GM19372 (cell line): ENCODE data around the gene MAPK14.

Experiments
- ATAC-seq: cut with Tn5 transposase; IDR thresholded peaks from one replicate; pipeline ENCODE4 v1.9.1; 2021; ENCODE audit warnings: mild to moderate bottlenecking, low read depth, moderate library complexity; ENCODE audit not compliant: unreplicated experiment

MAPK14 gene

DNA sequence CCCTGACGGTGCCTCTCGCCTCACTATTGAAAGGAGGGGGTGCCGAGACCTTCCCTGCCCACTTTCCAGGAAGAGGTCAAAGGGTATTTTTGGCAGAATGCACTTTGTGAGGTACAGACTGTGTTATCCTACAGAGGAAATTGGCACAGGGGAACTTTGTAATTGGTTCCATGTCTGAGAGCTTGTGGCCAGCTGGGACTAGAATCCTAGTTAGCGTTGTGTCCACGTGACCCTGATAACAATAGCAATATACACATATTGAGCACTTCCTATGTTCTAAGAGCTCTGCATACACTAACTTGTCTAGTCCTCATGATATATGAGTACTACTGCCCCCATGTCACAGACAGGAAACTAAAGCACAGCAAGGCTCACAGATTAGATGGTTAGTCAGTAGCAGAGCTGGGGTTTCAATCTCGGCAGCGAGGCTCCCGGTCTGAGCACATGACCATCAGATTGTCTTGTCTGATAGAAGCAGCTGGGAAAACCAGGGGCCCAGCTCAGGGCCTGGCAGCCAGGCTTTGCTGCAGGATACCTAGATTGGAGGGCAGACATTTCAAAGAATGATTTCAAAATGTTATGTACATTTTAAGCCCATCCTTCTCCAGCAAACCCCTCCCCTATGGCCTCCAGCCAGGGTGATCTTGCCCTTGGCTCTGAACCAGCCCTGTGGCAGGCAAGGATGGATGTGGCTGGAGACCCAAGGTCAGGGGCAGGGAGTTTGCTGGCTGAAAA is 104.1 kb downstream of the MAPK14 start:
- ATAC-seq, result peak; percentile 74

DNA sequence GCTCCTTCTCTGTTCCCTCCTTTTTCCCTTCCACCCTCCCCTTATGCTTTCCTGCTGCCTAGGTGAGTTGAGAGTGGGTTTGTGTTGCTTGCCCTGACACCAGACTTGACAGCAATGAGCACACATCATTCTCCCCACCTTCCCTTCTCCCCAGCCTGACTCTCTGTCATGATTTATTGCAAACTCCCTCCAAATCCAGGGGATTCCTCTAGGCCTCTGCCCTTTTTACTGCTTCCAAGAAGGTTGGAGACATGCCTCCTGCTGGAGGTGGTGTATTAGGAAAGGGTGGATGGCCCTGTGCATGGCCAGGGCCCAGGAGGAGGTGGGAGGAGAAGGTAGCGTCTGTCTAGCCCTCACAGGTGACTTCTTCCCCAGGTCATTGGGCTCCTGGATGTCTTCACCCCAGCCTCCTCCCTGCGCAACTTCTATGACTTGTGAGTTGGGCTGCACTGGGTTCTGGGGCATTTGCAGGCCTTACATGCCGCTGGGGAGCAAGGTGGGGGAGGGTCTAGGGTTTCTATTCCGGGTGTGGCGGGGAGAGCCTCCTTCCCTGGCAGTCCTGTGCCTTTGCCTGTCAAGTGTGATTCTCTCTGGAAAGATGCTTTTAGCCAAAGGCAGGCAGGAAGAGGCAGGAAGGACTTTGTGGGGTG is 104.8 kb downstream of the MAPK14 start:
- no peak for ATAC-seq

DNA sequence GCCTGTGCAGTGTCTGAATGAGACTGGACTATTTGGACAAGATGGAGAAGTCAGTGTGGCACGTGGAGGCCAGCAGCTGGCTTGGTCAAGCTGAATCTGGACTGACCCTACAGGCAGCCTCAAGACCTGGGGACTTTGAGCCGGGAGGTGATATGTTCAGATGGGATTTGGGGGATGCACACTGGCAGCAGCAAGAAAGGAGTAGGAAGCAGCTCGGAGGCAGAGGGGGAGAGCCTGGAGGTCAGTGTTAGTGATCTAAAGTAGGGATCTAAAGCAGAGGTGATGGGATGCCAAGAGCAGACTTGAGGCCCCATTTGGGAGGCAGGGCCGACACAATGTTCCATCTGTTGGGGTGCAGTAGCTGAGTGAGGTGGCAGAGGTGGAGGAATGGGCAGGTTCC is 105.5 kb downstream of the MAPK14 start:
- no peak for ATAC-seq

DNA sequence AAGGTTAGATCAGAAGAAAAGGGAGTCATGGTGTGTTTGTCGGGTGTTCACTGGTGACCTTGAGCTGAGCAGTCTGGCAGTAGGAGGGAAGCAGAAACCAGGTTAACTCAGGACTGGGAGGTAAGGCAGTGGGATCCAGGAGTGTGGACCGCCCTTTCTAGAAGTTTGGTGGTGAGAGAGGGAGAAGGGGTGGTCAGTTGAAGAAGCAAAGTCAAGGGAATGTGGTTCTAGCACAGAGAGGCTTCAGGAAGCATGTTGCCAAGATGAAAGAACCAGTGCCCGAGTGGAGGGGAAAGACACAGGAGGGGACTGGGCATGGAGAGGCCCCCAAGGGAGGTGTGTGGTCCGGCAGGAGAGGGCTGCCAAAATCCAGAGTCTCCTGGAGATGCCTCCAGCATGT is 106.3 kb downstream of the MAPK14 start:
- no peak for ATAC-seq

DNA sequence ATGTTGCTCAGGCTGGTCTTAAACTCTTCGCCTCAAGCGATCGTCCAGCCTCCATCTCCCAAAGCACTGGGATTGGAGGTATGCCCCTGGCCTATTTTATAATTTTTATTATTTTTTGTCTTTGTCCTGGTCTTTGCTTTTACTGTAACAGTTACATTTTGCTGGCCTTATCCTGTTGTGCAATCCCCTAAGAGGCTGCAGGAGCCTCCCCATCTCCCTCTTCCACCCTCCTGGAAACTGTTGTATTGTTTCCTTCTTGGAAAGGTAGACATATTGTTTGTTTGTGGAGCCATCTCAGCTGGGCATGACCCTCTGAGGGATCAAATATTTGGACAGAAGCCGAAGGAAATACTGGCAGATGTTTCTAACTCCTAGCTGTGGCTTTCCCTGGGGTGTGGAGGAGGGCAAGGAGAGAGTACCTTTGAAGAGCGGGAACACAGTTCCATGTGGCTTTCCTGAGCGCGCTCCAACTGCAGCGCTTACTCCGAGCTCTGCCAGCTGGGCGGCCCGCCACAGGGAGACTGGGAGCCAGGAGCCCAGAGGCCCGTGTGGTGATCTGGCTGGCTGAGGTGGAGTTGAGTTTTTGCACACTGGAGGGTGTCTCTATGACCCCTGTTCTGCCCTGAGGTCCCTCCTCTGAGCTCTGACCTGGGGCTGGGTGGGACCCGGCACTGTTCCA is 107.6 kb downstream of the MAPK14 start:
- no peak for ATAC-seq

DNA sequence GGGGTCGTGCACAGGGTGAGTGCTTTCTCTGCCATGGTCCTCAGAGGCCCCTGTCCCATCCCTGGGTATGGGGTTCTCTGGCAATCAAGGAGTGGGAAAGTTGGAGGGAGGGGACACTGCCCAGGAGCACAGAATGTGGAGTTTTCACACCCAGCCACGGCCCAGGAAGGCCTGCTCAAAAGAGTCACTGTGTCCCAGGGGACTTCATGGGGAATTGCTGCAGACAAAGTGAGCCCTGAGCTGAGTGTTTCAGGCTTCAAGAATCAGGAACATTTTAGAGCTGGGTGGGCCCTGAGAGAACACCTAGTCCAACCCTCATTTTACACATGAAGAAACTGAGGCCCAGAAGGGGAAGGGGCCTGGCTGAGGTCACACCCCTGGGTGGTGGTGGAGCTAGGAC is 108.4 kb downstream of the MAPK14 start:
- ATAC-seq, result no peak

DNA sequence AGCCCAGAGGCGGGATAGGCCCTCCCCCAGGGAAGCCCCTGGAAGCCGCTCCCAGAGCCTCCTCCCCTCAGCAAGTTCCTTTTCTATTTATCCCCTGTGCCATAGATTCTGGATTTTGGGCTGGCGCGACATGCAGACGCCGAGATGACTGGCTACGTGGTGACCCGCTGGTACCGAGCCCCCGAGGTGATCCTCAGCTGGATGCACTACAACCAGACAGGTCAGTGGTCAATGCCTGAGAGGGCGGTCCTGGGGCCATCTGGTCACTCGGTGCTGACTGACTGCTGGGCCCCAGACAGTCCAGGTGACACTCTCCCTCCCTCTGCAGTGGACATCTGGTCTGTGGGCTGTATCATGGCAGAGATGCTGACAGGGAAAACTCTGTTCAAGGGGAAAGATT is 108.9 kb downstream of the MAPK14 start:
- no peak for ATAC-seq

DNA sequence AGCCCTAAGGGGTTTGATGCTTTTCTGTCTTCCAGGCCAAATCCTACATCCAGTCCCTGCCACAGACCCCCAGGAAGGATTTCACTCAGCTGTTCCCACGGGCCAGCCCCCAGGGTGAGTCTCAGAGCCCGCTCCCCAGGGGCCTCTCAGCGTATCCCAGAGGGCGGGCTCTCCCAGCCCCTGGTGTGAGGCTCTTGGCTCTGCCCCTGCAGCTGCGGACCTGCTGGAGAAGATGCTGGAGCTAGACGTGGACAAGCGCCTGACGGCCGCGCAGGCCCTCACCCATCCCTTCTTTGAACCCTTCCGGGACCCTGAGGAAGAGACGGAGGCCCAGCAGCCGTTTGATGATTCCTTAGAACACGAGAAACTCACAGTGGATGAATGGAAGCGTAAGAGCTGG is 111.1 kb downstream of the MAPK14 start:
- ATAC-seq, result no peak

DNA sequence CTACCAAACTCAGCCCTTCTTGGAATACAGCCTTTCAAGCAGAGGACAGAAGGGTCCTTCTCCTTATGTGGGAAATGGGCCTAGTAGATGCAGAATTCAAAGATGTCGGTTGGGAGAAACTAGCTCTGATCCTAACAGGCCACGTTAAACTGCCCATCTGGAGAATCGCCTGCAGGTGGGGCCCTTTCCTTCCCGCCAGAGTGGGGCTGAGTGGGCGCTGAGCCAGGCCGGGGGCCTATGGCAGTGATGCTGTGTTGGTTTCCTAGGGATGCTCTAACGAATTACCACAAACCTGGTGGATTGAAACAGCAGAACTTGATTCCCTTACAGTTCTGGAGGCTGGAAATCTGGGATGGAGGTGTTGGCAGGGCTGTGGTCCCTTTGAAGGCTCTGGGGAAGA is 111.8 kb downstream of the MAPK14 start:
- ATAC-seq, result no peak

DNA sequence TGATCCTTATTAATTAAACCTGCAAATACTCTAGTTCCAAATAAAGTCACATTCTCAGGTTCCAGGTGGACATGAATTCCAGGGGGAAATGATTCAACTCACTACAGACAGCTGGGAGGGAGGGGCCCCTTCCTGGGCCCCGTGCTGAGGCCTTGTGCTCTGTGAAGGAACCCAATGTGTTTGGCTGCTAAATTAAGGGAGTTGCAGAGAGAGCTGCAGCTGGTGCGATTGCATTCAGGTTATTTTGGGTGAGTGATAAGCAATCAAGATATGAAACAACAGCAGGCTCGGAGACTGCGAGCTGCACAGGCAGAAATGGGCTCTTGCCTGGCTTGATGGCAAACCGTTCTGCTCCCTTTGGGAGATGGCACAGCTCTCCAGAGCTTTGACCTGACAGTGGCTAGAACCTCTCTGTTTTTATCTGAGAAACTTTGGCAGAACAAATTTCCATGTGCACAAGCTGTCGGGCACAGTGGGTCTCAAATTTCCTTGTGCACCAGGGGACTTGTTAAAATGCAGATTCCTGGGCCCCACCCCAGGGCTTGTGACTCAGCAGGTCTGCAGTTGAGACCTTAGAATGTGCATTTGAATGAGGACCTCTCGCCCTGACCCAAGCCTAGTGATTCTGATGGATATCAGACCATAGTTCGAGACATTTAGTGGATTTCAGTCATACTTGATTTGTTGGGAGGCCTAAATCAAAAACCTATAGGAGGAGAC is 112.5 kb downstream of the MAPK14 start:
- ATAC-seq, result no peak

DNA sequence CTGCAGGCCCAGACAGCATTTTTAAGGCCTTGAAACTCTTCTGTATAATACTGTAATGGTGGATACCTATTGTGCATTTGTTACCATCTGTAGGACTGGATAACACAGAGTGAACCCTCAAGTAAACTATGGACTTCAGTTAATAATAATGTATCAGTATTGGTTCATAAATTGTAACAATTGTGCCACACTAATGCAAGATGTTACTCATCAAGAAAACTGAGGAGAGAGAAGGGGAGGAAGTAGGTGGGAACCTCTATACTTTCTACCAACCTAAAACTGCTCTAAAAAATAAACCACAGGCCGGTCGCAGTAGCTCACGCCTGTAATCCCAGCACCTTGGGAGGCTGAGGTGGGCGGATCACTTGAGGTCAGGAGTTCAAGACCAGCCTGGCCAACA is 113.5 kb downstream of the MAPK14 start:
- ATAC-seq, result no peak

DNA sequence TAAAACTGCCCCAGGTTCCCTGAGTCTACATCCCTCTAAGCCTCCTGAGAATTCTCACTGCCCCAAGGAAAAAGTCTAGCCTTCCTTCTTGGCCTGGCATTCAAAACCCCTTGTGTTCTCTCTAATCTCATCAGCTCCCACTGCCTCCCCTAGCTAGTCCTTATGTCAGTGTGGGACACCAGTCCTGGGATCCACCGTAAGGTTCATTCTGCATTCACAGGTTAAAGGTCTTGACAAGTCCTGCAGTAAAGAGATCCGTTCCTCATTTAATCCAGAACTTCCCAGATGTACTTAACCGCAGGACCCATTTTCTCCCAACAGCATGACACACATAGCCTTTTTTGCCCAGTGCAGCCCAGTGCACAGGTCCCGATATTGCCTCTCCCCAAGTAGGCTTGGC is 114.4 kb downstream of the MAPK14 start:
- ATAC-seq, result no peak

DNA sequence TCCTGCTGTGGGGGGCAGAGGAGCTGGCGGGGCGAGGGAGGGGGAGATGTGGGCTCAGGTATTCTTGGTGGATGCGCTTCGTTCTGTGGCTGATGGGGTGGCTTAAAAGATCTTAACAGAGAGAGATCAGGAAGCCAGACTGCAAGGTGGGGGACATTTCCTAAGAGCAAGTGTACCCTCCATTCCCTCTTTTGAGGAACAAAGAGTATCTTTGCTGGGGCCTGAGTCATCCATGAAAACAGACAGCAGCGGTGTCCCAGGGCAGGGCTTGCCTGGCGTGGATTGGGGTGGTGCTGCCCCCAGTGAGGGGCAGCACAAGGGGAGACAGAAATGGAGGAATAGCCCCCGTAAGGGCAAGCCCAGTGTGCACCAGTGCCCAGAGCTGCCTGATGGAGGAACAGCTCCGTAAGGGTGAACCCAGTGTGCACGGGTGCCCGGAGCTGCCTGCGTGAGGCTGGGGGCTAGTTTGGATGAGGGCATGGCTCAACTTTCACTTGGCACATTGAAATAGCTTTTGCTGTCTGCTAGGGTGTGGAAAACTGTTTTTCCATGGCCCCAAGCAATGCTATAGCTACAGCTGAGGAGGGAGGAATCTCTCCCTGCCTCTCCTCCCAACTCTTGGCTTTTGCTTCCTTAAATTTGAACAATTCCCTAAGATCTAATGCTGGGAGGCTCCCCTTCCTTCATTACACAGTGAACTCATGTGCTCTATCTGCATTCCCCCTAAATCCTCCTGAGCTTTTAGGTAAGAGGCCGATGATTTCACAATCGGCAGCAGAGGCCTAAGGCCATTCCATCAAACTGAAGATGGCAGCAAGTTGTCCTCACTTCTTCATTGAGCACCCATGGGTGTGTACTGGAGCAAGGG is 115.6 kb downstream of the MAPK14 start:
- no peak for ATAC-seq

DNA sequence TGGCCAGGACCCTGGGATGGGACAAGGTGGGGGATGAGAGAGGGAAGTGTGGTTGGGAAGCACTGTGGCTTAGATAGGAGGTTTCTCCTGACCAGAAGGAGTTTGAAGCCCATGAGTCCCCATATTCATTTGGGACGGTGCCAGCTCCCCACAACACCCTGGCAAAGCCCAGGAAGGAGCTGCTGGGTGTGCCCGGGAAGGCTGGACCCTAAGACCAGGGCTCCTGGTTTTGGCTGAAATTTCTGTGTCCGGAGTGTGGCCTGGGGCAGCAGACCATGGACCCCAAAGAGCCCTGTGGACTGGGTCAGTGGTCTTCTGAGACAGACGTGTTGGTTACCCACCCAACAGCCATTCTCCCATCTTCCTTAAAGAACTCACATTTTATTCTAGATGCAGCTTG is 117.9 kb downstream of the MAPK14 start:
- ATAC-seq, result no peak

DNA sequence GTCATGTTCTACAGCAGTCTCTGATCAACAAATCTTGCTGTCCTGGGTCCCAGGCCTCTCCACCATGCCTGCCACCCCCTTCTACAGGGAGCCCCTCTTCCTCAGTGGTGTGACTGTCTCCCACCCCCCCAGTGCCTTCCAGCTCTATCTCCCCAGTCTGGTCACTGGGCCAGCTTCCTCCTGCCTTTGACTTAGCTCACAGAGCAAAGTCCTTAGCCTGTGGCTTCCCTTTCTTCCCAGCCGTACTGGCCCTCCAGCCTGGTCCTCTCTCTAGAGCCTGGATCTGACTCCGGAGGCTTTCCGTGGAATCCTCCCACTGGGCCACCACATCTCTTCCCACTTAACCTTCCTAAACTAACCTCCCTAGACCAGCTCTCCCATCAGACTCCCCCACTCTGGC is 119.7 kb downstream of the MAPK14 start:
- ATAC-seq, result no peak

DNA sequence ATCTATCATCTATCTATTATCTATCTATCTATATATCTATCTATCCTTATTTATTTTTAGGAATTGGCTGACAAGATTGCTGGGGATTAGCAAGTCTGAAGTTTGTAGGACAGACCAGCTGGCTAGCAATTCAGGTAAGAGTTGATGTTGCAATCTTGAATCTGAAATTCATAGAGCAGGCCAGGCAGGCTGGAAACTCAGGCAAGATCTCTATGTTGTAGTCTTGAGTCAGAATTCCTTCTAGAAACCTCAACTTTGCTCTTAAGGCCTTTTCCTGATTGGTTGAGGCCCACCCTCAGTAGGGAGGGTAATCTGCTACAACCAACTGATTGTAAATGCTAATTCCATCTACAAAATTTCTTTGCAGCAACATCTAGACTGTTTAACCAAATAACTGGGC is 121.9 kb downstream of the MAPK14 start:
- no peak for ATAC-seq

DNA sequence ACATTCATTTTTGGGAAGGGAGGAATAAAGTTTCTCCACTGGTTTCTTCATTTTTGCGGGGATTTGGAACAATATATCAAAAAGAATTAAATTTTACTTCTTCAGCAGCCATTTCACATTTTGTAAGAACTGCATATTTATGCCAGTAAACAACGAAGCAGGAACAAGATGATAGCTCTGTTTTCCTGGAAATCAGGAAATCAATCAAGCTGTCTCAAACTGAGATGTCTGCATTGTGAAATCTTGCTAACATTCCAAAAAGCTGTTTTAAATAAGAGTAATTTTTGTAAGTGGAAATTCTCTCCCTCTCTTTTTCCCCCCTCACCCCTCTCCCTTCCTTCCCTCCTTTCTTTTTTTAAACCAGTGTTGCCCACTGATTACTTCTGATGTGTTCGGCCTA is 122.7 kb downstream of the MAPK14 start:
- ATAC-seq, result no peak

DNA sequence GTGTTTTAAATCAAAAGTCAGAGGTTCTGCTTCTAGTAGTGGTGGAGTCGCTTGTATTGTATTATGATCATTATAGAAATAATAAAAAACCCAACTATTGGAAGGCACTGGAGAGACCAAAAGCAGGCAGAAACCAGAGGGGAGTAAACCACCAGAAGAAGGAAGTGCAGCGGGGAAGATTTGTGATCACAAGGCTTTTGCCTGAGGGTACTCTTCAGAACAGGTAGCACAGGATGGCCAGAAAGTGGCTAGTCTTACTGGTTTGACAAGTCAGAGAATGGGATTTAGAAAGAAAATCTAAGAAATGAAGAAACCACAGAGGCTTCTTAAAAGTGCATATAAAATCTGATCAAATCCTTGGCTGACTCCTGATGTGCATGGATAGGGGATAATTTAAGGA is 126.7 kb downstream of the MAPK14 start:
- no peak for ATAC-seq

DNA sequence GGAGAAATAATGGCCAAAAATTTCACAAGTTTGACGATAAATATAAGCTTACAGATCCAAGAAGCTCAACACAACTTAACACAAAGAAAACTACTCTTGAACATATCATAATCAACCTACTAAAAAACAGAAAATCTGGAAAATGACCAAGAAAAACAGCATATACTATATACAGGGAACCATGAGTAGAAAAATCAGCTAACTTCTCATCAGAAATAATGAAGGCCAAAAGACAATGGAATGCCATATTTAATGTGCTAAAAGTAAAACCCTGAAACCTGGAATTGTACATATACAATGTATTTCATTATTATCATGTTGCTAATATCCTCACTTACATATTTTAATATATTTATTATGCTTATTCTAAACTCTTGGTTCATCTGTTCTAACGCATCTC is 128.1 kb downstream of the MAPK14 start:
- ATAC-seq, result no peak

DNA sequence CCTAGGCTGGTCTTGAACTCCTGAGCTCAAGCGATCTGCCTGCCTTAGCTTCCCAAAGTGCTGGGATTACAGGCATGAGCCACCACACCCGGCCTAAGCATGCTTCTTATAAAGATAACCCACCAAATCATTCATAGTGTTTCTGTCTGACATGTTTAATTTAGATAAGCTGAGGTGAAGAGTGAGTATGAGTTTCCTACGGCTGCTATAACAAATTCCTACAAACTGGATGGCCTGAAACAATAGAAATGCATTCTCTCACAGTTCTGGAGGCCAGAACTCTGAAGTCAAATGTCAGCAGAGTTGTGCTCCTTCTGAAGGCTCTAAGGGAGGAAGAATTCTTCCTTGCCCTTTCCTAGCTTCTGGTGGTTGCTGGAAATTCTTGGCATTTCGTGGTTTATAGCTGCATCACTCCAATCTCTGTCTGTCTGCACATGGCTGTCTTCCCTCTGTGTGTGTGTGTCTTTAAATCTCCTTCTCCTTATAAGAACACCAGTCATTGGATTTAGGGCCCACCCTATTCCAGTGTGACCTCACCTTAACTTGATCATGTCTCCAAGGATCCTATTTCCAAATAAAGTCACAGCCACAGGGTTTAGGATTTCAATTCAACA is 132.6 kb downstream of the MAPK14 start:
- no peak for ATAC-seq
